CD4-positive, alpha-beta T cell treated with Interleukin-12 subunit alpha and Interleukin-12 subunit beta, for 1 hour (primary cell): Measurements from ENCODE around the gene PARVA.

ENCODE experiments used
- DNase-seq: peaks from one replicate; pipeline ENCODE4 v3.0.0-alpha.2; 2020

PARVA gene

GRCh38 chr11:12534549-12534948 lies 157.2 kb downstream of the PARVA start:
- no peak for DNase-seq

- DNase-seq: no peak
Observed at GRCh38 chr11:12535321-12535720, 157.9 kb downstream of the PARVA start.

- DNase-seq: no peak
Observed at GRCh38 chr11:12536566-12536965, 159.2 kb downstream of the PARVA start.

- no peak for DNase-seq
Observed at GRCh38 chr11:12537778-12538401, 160.5 kb downstream of the PARVA start.

GRCh38 chr11:12538889-12539421 lies 161.6 kb downstream of the PARVA start:
- DNase-seq: no peak

- no peak for DNase-seq
Observed at GRCh38 chr11:12539572-12539971, 162.2 kb downstream of the PARVA start.

- no peak for DNase-seq
Observed at GRCh38 chr11:12540075-12540680, 162.8 kb downstream of the PARVA start.

- no peak for DNase-seq
Observed at GRCh38 chr11:12540913-12541582, 163.7 kb downstream of the PARVA start.

GRCh38 chr11:12541583-12542151 lies 164.3 kb downstream of the PARVA start:
- DNase-seq: no peak

- DNase-seq: no peak
Observed at GRCh38 chr11:12542186-12542935, 165.0 kb downstream of the PARVA start.

- no peak for DNase-seq
Observed at GRCh38 chr11:12543596-12544415, 166.4 kb downstream of the PARVA start.

- DNase-seq: no peak
Observed at GRCh38 chr11:12544986-12545775, 167.8 kb downstream of the PARVA start.

GRCh38 chr11:12546122-12546521 lies 168.8 kb downstream of the PARVA start:
- DNase-seq: no peak

GRCh38 chr11:12546660-12547059 lies 169.3 kb downstream of the PARVA start:
- DNase-seq: no peak

- no peak for DNase-seq
Observed at GRCh38 chr11:12547953-12548650, 170.7 kb downstream of the PARVA start.

- DNase-seq: no peak
Observed at GRCh38 chr11:12552692-12553091, 175.3 kb downstream of the PARVA start.

GRCh38 chr11:12554122-12554521 lies 176.8 kb downstream of the PARVA start:
- DNase-seq: no peak

- DNase-seq: no peak
Observed at GRCh38 chr11:12556155-12556554, 178.8 kb downstream of the PARVA start.

- DNase-seq: no peak
Observed at GRCh38 chr11:12556788-12557384, 179.5 kb downstream of the PARVA start.

GRCh38 chr11:12559011-12559410 lies 181.6 kb downstream of the PARVA start:
- DNase-seq: no peak
